SHP77 treated with DMSO at 0.1 percent for 48 hours (cell line): ENCODE measurements around the gene CCNJL.

Experiments
- DNase-seq: peaks from one replicate; lab custom pipeline; 2025; lab: John Stamatoyannopoulos, UW

The CCNJL gene

GRCh38 chr5:160333721-160334120 lies 21.4 kb upstream of the CCNJL start:
- DNase-seq = no peak

GRCh38 chr5:160330212-160330611 lies 17.8 kb upstream of the CCNJL start:
- DNase-seq = no peak

GRCh38 chr5:160327818-160328217 lies 15.5 kb upstream of the CCNJL start:
- no peak for DNase-seq

GRCh38 chr5:160326981-160327380 lies 14.6 kb upstream of the CCNJL start:
- DNase-seq = no peak

- DNase-seq = no peak
These were observed 13.4 kb upstream of the CCNJL start for GRCh38 chr5:160325716-160326115.

GRCh38 chr5:160324886-160325285 lies 12.5 kb upstream of the CCNJL start:
- DNase-seq = no peak

GRCh38 chr5:160318409-160318808 lies 6.0 kb upstream of the CCNJL start:
- DNase-seq = no peak

- DNase-seq = no peak
These were observed 5.1 kb upstream of the CCNJL start for GRCh38 chr5:160317434-160317833.

GRCh38 chr5:160315968-160316367 lies 3.6 kb upstream of the CCNJL start:
- peak; percentile 72 for DNase-seq

- DNase-seq = peak; percentile 53
These were observed 780 bp upstream of the CCNJL start for GRCh38 chr5:160312960-160313727.

- DNase-seq = no peak
These were observed 752 bp downstream of the CCNJL start for GRCh38 chr5:160311491-160312133.

GRCh38 chr5:160310552-160311295 lies 1.6 kb downstream of the CCNJL start:
- no peak for DNase-seq

- DNase-seq = no peak
These were observed 2.2 kb downstream of the CCNJL start for GRCh38 chr5:160310140-160310539.

GRCh38 chr5:160306696-160307095 lies 5.7 kb downstream of the CCNJL start:
- DNase-seq = no peak

- DNase-seq = no peak
These were observed 7.0 kb downstream of the CCNJL start for GRCh38 chr5:160305319-160305718.

- DNase-seq = no peak
These were observed 8.7 kb downstream of the CCNJL start for GRCh38 chr5:160303690-160304089.

GRCh38 chr5:160298189-160298588 lies 14.2 kb downstream of the CCNJL start:
- no peak for DNase-seq

- DNase-seq = no peak
These were observed 14.6 kb downstream of the CCNJL start for GRCh38 chr5:160297776-160298175.

- no peak for DNase-seq
These were observed 15.4 kb downstream of the CCNJL start for GRCh38 chr5:160297004-160297403.

GRCh38 chr5:160296496-160296895 lies 15.9 kb downstream of the CCNJL start:
- DNase-seq = no peak

- no peak for DNase-seq
These were observed 18.3 kb downstream of the CCNJL start for GRCh38 chr5:160293901-160294561.

GRCh38 chr5:160293386-160293785 lies 19.0 kb downstream of the CCNJL start:
- DNase-seq = no peak
